ENCODE measurements around the gene GLRA3. TPM values are rescaled to one million over a fixed set of nuclear protein-coding genes. Genes with fewer than 3 reads are reported as not detected.

The GLRA3 gene
- total RNA-seq, 1 donor from 2014 or later = not detected

DNA sequence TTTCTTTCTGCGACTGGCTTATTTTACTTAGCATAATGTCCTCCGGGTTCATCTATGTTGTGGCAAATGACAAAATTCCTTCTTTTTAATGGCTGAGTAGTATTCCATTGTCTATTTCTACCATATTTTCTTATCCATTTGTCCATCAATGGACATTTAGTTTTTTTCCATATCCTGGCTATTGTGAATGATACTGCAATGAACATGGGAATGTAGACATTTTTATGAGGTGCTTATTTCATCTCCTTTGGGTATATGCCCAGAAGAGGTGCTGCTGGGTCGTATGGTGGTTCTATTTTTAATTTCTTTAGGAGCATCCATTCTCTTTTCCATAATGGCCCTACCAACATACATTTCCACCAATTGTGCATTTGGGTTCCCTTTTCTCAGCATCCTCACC is 230.2 kb downstream of the GLRA3 start:
- DNase-seq (ENCODE audit: low read depth) = no peak

GRCh38 chr4:174596513-174596912 is 232.5 kb downstream of the GLRA3 start:
- DNase-seq (ENCODE audit: low read depth) = no peak

- no peak for DNase-seq (ENCODE audit: low read depth)
Observed at GRCh38 chr4:174595141-174595929, 233.7 kb downstream of the GLRA3 start.

DNA sequence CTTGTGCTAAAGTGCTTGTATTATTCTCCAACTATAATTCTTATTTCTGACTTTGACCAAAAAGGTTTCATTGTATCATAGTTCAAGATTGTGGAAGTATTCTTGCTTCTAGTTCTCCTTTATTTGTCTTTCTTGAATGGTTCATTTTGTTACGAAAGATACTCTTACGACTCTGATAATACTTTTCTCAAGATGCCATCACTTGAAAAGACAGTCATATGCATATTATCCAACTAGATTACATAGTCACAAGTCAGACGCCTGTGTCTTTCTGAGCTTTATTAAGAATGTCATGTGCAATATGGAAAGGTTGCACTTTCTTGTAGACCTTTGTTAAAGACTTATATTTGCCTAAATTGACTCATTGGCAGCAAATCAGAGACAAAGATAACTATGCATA is 235.3 kb downstream of the GLRA3 start:
- DNase-seq (ENCODE audit: low read depth) = no peak

DNA sequence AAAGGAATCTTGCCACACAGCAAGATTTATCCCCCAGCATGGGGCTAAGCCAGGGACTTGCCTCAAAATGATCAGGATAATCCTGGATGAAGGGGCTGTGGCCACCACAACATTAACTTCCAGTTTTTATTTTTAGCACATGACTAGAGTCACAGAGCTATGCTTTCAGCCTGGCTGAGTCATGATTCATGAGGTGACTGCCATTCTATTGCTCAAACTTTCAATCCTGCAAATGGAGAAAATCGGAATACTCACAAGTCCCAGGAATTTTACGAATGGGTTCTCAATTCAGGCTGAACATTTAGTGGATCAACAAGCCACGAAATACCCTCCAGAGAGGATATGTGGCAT is 236.1 kb downstream of the GLRA3 start:
- peak; percentile 82 for DNase-seq (ENCODE audit: low read depth)

DNA sequence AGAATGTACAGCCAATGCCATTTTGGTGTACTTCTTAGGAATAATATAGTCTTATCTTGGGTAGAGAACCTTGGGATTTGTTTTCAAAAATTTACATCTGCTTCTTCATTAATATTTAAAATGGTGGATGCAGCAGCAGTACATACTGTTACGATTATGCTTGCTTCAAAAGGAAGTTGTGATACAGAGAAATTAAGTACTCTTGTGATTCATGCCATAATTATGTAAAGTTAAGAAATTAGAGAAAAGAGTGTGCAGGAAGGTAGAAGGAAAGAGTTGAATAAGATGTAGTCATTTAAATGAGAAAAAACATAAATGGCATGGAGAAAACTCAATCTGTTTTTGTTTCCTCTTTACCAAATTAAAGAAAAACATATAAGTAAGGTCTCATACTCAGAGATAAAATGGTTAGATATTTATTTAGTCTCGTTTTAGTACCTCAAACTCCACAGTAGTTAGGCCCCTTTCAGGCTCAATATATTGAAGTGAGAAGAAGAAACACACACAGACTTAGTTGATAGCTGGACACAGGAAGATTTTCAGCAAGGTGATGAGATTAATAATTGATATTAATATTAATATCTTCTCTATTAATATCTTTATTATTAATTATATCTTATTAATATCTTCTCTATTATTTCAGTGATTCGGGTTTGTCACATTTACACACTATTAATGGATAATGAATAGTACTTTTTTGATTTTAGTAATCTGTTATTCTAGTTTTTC is 236.6 kb downstream of the GLRA3 start:
- DNase-seq (ENCODE audit: low read depth) = no peak

- no peak for DNase-seq (ENCODE audit: low read depth)
Observed at GRCh38 chr4:174591243-174592021, 237.6 kb downstream of the GLRA3 start.

DNA sequence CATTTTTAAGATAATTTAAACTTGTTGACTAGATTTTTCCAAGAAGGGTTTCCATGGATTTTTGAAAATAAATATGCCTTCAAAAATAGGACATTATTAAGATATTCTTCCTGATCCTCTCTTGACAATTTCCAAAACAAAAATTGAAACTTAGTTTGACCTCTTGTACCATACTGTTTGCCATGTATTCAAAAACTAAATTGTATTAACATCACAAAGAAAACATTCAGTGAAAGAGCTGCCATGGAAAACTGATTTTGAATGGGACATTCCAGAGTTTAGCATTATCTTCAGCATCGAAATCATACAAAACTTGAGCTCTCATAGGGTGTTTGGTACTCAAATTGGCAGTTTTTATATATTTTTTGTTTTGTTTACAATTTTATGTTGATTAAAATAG is 238.7 kb downstream of the GLRA3 start:
- DNase-seq (ENCODE audit: low read depth) = no peak

Other genes with a start within 250 kb of the GLRA3 start
- gene ADAM29, start 89.1 kb upstream of the GLRA3 start, total RNA-seq = not detected in 2 replicates

Data from myocyte (in vitro differentiated cells).